ACHN (cell line): ENCODE measurements around the gene OR51F2.

Source experiments
- DNase-seq: peaks from one replicate; pipeline ENCODE4 v3.0.0-alpha.2; 2015
- in situ Hi-C: cut with HindIII; loops from 2 replicates; pipeline ENCODE4 v1.10.0; 2017; ENCODE audit warnings: low sequenced_read_pairs, low pct_ligation_motif_present, low pct_unique_long_range_greater_than_20kb

OR51F2 gene

DNA sequence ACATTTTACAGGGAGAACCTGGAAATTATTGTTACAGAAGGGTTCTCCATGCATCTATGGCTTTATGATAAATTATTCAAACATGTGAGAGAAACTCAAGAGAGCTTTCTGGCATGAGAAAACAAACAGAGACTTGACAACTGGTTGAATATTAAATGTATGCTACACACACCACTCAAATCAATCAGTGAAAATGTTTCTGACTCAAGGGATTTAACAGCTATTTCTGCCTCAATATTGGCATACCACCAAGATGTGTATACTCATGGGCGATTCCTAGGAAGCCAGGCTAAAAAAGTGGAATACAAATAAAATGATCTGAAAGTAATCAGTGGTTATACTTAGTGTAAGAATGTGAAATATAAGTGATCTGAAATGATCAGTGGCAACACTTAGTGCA, 44.7 kb downstream of the OR51F2 start:
- in situ Hi-C loops: no loop called here
- DNase-seq: no peak
